Epithelial cell of proximal tubule (primary cell): ENCODE measurements around the gene KRT3. TPM values are rescaled to one million over a fixed set of nuclear protein-coding genes. Genes with fewer than 3 reads are reported as not detected.

Source experiments
- DNase-seq: peaks from one replicate; pipeline ENCODE4 v3.0.0-alpha.2; 2011; ENCODE audit warnings: low read depth
- H3K4me3 ChIP-seq: 2 replicates; pipeline ENCODE4 v1.5.1; 2011; ENCODE audit warnings: low read depth, mild to moderate bottlenecking, low read length
- CTCF ChIP-seq: conservative IDR thresholded peaks from 2 replicates; pipeline ENCODE4 v1.5.1; 2012; ENCODE audit warnings: low read depth, mild to moderate bottlenecking, low read length
- total RNA-seq: library from RNA; depleted of rRNA; stranded (reverse); fragments of >200 nt; gene quantifications from 2 replicates; pipeline ENCODE4 v1.2.3, GENCODE V29; 2015

The KRT3 gene
- 0.06 TPM in 1 of 2 replicates, not detected in the other for total RNA-seq

DNA sequence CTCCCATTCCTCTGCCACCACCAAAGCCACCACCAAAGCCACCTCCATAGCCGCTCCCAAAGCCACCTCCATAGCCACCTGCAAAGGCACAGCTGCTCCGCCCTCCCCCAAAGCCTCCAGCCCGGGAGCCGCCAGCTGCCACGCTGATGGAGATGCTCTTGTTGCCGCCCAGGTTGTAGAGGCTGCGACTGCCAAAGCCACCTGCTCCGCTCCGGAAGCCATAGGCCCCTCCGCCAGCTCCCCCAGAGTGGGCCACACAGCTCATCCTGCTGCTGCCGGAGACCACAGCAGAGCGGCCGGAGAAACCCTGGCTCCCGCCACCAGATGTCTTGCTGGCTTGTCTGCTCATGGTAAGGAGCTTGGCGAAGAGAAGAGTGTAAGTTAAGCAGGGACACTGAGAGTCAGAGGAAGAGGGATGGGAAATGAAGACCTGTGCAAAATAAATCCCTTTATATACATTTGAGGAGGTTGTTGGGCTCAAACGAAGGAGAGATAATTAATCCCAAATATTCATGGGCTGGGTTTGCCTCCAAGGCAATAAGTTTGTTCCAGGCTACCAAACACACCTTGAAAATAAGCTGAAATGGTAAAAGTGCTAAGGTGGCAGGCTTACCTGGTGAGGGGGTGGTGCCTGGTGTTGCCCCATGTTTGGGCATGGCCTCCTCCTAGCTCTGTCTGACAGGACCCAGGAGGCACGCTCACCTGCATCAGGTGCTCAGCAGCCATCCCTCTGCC lies at the start of gene KRT3:
Gene KRT3 (minus strand): TSS at position 424 of the 735 bp plus-strand sequence. CDS start 75 bp downstream, at position 349.
- DNase-seq: no peak
- TF ChIP-seq CTCF: no peak

DNA sequence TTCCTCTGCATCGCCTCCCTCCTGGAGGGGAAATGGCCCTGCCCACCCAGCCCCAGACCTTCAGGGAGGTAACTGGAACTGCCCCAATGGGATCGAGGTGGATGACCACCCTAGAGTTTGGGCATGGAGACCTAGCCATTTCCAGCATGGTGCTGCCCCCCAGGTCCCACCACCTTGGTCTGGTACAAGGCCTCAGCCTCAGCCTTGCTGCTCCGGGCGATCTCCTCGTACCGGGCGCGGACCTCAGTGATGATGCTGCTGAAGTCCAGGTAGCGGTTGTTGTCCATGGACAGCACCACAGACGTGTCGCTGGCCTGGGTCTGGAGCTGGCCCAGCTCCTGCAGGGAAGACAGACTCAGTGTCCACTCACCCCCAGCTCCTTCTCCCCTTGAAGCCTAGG lies 48.5 kb upstream of the KRT3 start:
- no peak for TF ChIP-seq CTCF
- no peak overlapping the region for H3K4me3 ChIP-seq
- no peak for DNase-seq

More for the DNA sequence above, at the start of gene KRT3:
- no peak within 1 kb of the TSS for H3K4me3 ChIP-seq

GRCh38 chr12:52839436-52840105 lies 43.7 kb upstream of the KRT3 start:
- no peak overlapping the region for H3K4me3 ChIP-seq
- DNase-seq: no peak
- no peak for TF ChIP-seq CTCF

DNA sequence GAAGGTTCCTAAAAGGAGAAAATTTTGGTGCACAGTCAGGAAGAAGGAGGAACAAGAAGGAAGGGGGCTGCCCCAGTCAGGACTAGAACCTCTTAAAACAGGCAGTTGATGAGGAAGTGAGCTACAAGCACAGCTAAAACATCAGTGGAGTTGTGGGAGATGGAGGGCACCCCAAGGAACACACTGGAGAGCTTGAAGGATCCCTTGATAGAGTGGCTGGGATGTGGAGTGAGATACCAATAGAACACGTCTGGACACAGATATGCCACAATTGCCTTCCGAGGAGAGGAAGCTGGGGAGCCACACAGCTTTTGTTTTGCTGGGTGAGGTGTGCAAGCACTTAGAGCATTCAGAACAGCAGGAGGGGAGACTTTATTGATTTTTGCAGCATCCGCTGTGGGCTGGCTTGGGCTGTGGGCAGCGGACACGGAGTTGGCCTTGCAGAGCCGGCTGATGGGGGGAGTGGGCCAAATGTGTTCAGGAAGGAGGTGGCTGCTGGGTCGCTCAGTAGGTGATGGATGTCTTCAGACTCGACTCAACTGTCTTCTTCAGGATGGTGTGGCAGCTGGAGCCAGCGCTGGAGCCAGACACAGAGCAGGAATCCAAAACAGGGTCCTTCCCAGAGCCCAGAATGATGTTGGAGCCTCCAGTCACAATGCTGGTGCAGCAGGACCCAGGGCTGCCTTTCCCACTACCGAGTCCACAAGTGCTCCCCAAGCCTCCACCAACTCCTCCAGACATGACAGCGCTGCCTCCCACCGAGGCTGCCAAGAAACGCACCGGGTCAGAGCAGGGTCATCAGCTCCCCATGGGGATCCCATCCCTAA lies 42.9 kb upstream of the KRT3 start:
- no peak for TF ChIP-seq CTCF
- no peak overlapping the region for H3K4me3 ChIP-seq
- DNase-seq: no peak

GRCh38 chr12:52837781-52838608 lies 42.1 kb upstream of the KRT3 start:
- no peak for TF ChIP-seq CTCF
- no peak overlapping the region for H3K4me3 ChIP-seq
- no peak for DNase-seq

GRCh38 chr12:52837413-52837741 lies 41.5 kb upstream of the KRT3 start:
- H3K4me3 ChIP-seq: no peak overlapping the region
- DNase-seq: no peak
- no peak for TF ChIP-seq CTCF
